Mucosa of rectum (tissue), 2 donors: ENCODE data around the gene GRIK1.

ENCODE experiments used
- H3K27ac ChIP-seq, 2 donors: one replicate each; pipeline ENCODE4 v1.7.0; 2013; ENCODE audit warnings: inconsistent platforms in 2 of 2, low read depth in 2 of 2, low read length in 2 of 2
- H3K27me3 ChIP-seq, 2 donors: one replicate each; pipeline ENCODE4 v1.7.0; 2013; ENCODE audit warnings: low read length in 2 of 2; ENCODE audit not compliant: control insufficient read depth in 2 of 2, insufficient read depth in 2 of 2
- H3K36me3 ChIP-seq, 2 donors: one replicate each; pipeline ENCODE4 v1.7.0; 2013; ENCODE audit warnings: low read length in 2 of 2; ENCODE audit not compliant: control insufficient read depth in 2 of 2, insufficient read depth in 2 of 2
- H3K4me1 ChIP-seq, 2 donors: one replicate each; pipeline ENCODE4 v1.7.0; 2013; ENCODE audit warnings: low read length in 2 of 2, mild to moderate bottlenecking in 1 of 2; ENCODE audit not compliant: control insufficient read depth in 2 of 2, insufficient read depth in 2 of 2
- H3K4me3 ChIP-seq, 2 donors: one replicate each; pipeline ENCODE4 v1.7.0; 2013; ENCODE audit warnings: low read length in 2 of 2
- H3K9ac ChIP-seq, 2 donors: one replicate each; pipeline ENCODE4 v1.7.0; 2013; ENCODE audit warnings: low read length in 2 of 2, low read depth in 1 of 2, mild to moderate bottlenecking in 1 of 2
- H3K9me3 ChIP-seq, 2 donors: one replicate each; pipeline ENCODE4 v1.7.0; 2013; ENCODE audit warnings: low read length in 2 of 2; ENCODE audit not compliant: control insufficient read depth in 2 of 2
- donor health status: healthy.
- donor health status: Normal muscosa, but diverticular disease.

Gene GRIK1

DNA sequence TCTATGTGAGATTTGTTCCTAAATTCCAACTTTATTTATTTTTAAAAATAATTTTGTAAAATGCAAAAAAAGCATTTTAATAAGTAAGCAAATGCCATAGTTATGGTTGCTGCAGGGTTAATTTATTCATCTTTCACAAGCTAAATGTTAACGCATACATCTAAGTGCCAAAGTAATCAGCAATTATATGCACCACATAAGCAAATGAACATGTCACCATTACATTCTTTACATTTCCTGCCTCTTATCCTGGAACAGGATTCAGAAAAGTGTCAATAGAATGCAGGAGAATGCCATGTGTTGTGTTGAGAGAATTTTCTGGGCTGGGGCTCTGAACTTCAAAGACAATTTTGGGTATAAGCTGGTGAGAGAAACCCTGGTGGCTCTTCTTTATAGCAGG, 136.6 kb downstream of the GRIK1 start:
- no peaks in the 10 kb centered on the region for H3K4me1 ChIP-seq
- no peak overlapping the region for H3K9ac ChIP-seq
- no peaks in the 10 kb centered on the region for H3K9me3 ChIP-seq
- no peaks in the 10 kb centered on the region for H3K36me3 ChIP-seq
- H3K4me3 ChIP-seq, result no peak overlapping the region
- H3K27ac ChIP-seq, result no peak overlapping the region
- no peaks in the 10 kb centered on the region for H3K27me3 ChIP-seq

- Histone ChIP-seq H3K9ac (no peak overlapping the region), H3K4me1 (no peaks in the 10 kb centered on the region), H3K27me3 (no peaks in the 10 kb centered on the region), H3K4me3 (no peak overlapping the region), H3K36me3 (no peaks in the 10 kb centered on the region), H3K27ac (no peak overlapping the region), H3K9me3 (no peaks in the 10 kb centered on the region)
Measured at GRCh38 chr21:29801122-29801521, 138.7 kb downstream of the GRIK1 start.

- no peaks in the 10 kb centered on the region for H3K27me3 ChIP-seq
- H3K4me1 ChIP-seq, result no peaks in the 10 kb centered on the region
- H3K36me3 ChIP-seq, result no peaks in the 10 kb centered on the region
- no peak overlapping the region for H3K27ac ChIP-seq
- H3K9me3 ChIP-seq, result no peaks in the 10 kb centered on the region
- no peak overlapping the region for H3K4me3 ChIP-seq
- no peak overlapping the region for H3K9ac ChIP-seq
Measured at GRCh38 chr21:29800056-29800455, 139.7 kb downstream of the GRIK1 start.

GRCh38 chr21:29798840-29799239, 141.0 kb downstream of the GRIK1 start:
- Histone ChIP-seq H3K4me1 (no peaks in the 10 kb centered on the region), H3K4me3 (no peak overlapping the region), H3K36me3 (no peaks in the 10 kb centered on the region), H3K9me3 (no peaks in the 10 kb centered on the region), H3K27ac (no peak overlapping the region), H3K27me3 (no peaks in the 10 kb centered on the region), H3K9ac (no peak overlapping the region)

DNA sequence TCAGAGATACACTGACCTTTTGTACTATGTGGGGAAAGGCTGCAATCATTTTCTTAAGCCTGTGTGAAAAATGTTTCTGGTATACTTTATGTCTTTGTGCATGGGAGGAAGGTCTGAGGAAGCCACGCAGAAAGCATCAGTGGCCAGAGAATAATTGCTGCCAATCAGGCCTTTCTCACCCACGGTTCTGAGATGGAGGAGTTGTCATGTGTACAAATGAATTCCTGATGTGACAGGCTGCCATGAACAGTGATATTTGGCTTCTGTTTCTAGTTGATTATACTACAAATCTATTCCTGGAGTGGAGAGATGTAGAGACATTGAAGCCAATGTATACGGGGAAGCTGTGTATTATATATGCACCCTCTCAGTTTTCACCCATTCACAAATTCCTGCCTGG, 142.6 kb downstream of the GRIK1 start:
- Histone ChIP-seq H3K9ac (no peak overlapping the region), H3K27ac (no peak overlapping the region)

GRCh38 chr21:29793712-29794111, 146.1 kb downstream of the GRIK1 start:
- Histone ChIP-seq H3K4me1 (no peaks in the 10 kb centered on the region), H3K27me3 (no peaks in the 10 kb centered on the region), H3K9ac (no peak overlapping the region), H3K9me3 (no peaks in the 10 kb centered on the region), H3K4me3 (no peak overlapping the region), H3K27ac (no peak overlapping the region), H3K36me3 (no peaks in the 10 kb centered on the region)

More for the DNA sequence above, 142.6 kb downstream of the GRIK1 start:
- Histone ChIP-seq H3K4me1 (no peaks in the 10 kb centered on the region), H3K36me3 (no peaks in the 10 kb centered on the region), H3K4me3 (no peak overlapping the region), H3K27me3 (no peaks in the 10 kb centered on the region), H3K9me3 (no peaks in the 10 kb centered on the region)

DNA sequence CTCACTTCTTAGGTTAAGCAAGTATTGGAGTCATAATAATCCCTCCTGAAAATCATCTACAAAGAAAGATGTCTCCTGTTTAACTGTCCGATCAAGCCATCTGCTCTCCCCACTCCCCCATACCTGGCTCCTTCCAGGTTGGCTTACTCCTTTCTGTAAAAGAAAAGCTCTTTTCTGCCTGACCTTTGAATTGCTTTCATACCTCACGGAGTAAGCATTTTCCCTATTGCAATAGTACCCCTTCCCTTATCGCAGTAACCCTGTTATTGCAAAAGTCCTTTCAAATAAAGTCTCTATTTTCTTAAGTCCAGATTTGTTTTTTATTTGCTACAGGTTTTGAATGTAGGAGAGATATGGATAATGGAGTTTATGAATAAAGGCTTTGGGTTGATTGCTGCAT, 150.4 kb downstream of the GRIK1 start:
- Histone ChIP-seq H3K9ac (no peak overlapping the region), H3K9me3 (no peaks in the 10 kb centered on the region), H3K4me1 (no peaks in the 10 kb centered on the region), H3K27ac (no peak overlapping the region), H3K4me3 (no peak overlapping the region), H3K36me3 (no peaks in the 10 kb centered on the region), H3K27me3 (no peaks in the 10 kb centered on the region)

- no peaks in the 10 kb centered on the region for H3K9me3 ChIP-seq
- H3K9ac ChIP-seq, result no peak overlapping the region
- H3K36me3 ChIP-seq, result no peaks in the 10 kb centered on the region
- no peaks in the 10 kb centered on the region for H3K4me1 ChIP-seq
- no peak overlapping the region for H3K4me3 ChIP-seq
- no peak overlapping the region for H3K27ac ChIP-seq
- no peaks in the 10 kb centered on the region for H3K27me3 ChIP-seq
Measured at GRCh38 chr21:29788752-29789151, 151.0 kb downstream of the GRIK1 start.

GRCh38 chr21:29787361-29787909, 152.4 kb downstream of the GRIK1 start:
- no peaks in the 10 kb centered on the region for H3K27me3 ChIP-seq
- no peak overlapping the region for H3K27ac ChIP-seq
- no peaks in the 10 kb centered on the region for H3K4me1 ChIP-seq
- no peak overlapping the region for H3K9ac ChIP-seq
- H3K4me3 ChIP-seq, result no peak overlapping the region
- H3K36me3 ChIP-seq, result no peaks in the 10 kb centered on the region
- H3K9me3 ChIP-seq, result no peaks in the 10 kb centered on the region

- no peaks in the 10 kb centered on the region for H3K36me3 ChIP-seq
- H3K4me1 ChIP-seq, result no peaks in the 10 kb centered on the region
- no peak overlapping the region for H3K9ac ChIP-seq
- no peak overlapping the region for H3K4me3 ChIP-seq
- H3K27me3 ChIP-seq, result no peaks in the 10 kb centered on the region
- H3K9me3 ChIP-seq, result no peaks in the 10 kb centered on the region
- no peak overlapping the region for H3K27ac ChIP-seq
Measured at GRCh38 chr21:29786496-29787360, 153.1 kb downstream of the GRIK1 start.
